ENCODE data around the gene VSIG10L2. TPM values are rescaled to one million over a fixed set of nuclear protein-coding genes. Genes with fewer than 3 reads are reported as not detected.

The VSIG10L2 gene
- total RNA-seq, 1 experiment from 2014 or later = not detected

- TF ChIP-seq CTCF (conservative IDR thresholded peaks at IDR 0.05; ENCODE audit: low read depth, low read length) (no peak), EZH2 (IDR thresholded peaks at IDR 0.05; ENCODE audit: borderline replicate concordance, low read depth, low read length, poor library complexity, severe bottlenecking) (no peak)
- Histone ChIP-seq H3K27me3 (replicated peaks; ENCODE audit: insufficient read depth, low read depth, low read length, poor library complexity) (no peaks in the 10 kb centered on the region), H3K36me3 (ENCODE audit: insufficient read depth, low read length, poor library complexity, severe bottlenecking) (no peaks in the 10 kb centered on the region), H3K4me1 (ENCODE audit: insufficient read depth, low read length, poor library complexity, severe bottlenecking) (no peaks in the 10 kb centered on the region), H3K4me3 (ENCODE audit: low read depth, low read length, poor library complexity, severe bottlenecking) (no peak overlapping the region), H3K9me3 (ENCODE audit: low read depth, low read length, poor library complexity, severe bottlenecking) (no peaks in the 10 kb centered on the region), H3K27ac (ENCODE audit: low read depth, low read length, poor library complexity, severe bottlenecking) (no peak overlapping the region)
- ChIA-PET CTCF (no interaction called here), POLR2A (ENCODE audit: low non-redundant PET) (no interaction called here)
- intact Hi-C loops (cut with micrococcal nuclease; ENCODE audit: unreplicated experiment) = no loop called here
- no TSS peak for BruUV-seq (replicated peaks)
- DNase-seq (ENCODE audit: low spot score) = no peak
Measured at GRCh38 chr11:126002181-126002580, 56.3 kb downstream of the VSIG10L2 start.

Other genes starting within 250 kb of the VSIG10L2 start
- gene PATE1, start 199.8 kb upstream of the VSIG10L2 start, total RNA-seq (2021) = not detected in 2 replicates
- not detected in 2 replicates for gene PATE2, start 167.2 kb upstream of the VSIG10L2 start, total RNA-seq (2021)
- gene PATE3, start 157.9 kb upstream of the VSIG10L2 start, total RNA-seq (2021) = not detected in 2 replicates
- gene PATE4, start 112.7 kb upstream of the VSIG10L2 start, total RNA-seq (2021) = not detected in 2 replicates
- gene HYLS1, start 58.4 kb upstream of the VSIG10L2 start, total RNA-seq (2021) = 16.3 and 18.8 TPM in 2 replicates
- 18.7 and 20.9 TPM in 2 replicates for gene PUS3, start 42.8 kb upstream of the VSIG10L2 start, total RNA-seq (2021)
- 0.39 and 0.55 TPM in 2 replicates for gene DDX25, start 41.5 kb upstream of the VSIG10L2 start, total RNA-seq (2021)
- gene CDON, start 116.8 kb downstream of the VSIG10L2 start, total RNA-seq (2021) = 25.3 and 31.0 TPM in 2 replicates